ENCODE measurements around the gene TEP1. TPM values are rescaled to one million over a fixed set of nuclear protein-coding genes. Genes with fewer than 3 reads are reported as not detected.

TEP1 gene
- total RNA-seq, 2 experiments from 2014 or later: 13.4 to 26.8 TPM

GRCh38 chr14:20456971-20457370 lies 43.7 kb upstream of the TEP1 start:
- H3K9me2 ChIP-seq (ENCODE audit: insufficient read depth, low read length): no peaks in the 10 kb centered on the region
- no peak overlapping the region for H2AFZ ChIP-seq (ENCODE audit: low read length)
- peak overlapping the region; percentile 88 for H3K4me2 ChIP-seq (ENCODE audit: low read length)
- peaks cover 62% of the 10 kb centered on the region for H3K36me3 ChIP-seq (ENCODE audit: insufficient read depth, low read length)
- no peaks in the 10 kb centered on the region for H3K9me3 ChIP-seq (ENCODE audit: low read length)
- no peak for TF ChIP-seq EZH2phosphoT487 (IDR thresholded peaks at IDR 0.05; ENCODE audit: borderline replicate concordance, low read depth, low read length)
- no peak for TF ChIP-seq CTCF (conservative IDR thresholded peaks at IDR 0.05; ENCODE audit: low read length)
- no peak overlapping the region for H3K27ac ChIP-seq (ENCODE audit: low read depth, low read length, poor library complexity, severe bottlenecking)
- peak overlapping the region; percentile 99 for H3K4me3 ChIP-seq (ENCODE audit: low read depth, low read length, poor library complexity, severe bottlenecking)
- ChIA-PET CTCF (ENCODE audit: unreplicated experiment) (no interaction called here), POLR2A (interaction anchor here (0.6 to 4.4 kb wide), 5 partner anchors 11 to 813 kb away, joined by 4 to 27 read pairs (median 8); partner anchors contain the start of gene PNP)
- intact Hi-C loops (cut with micrococcal nuclease; ENCODE audit: unreplicated experiment): no loop called here
- BruUV-seq (replicated peaks): no TSS peak
- H3K4me1 ChIP-seq (ENCODE audit: insufficient read depth, low read length, poor library complexity, severe bottlenecking): peaks cover 52% of the 10 kb centered on the region
- DNase-seq (ENCODE audit: low spot score): no peak
- peaks cover 76% of the 10 kb centered on the region for H3K79me2 ChIP-seq (ENCODE audit: insufficient read depth, low read depth, low read length)
- H4K20me1 ChIP-seq (ENCODE audit: insufficient read depth, low read length): peaks cover 14% of the 10 kb centered on the region; the same call in 1 of the 2 replicates

- H3K36me3 ChIP-seq (ENCODE audit: insufficient read depth, low read length): peaks cover 73% of the 10 kb centered on the region
Observed at GRCh38 chr14:20455355-20456300, 42.3 kb upstream of the TEP1 start.

More at GRCh38 chr14:20455355-20456300, 42.3 kb upstream of the TEP1 start:
- Histone ChIP-seq H3K79me2 (ENCODE audit: insufficient read depth, low read depth, low read length) (peaks cover 71% of the 10 kb centered on the region), H4K20me1 (ENCODE audit: insufficient read depth, low read length) (peaks cover 11% of the 10 kb centered on the region; the same call in 1 of the 2 replicates), H3K4me1 (ENCODE audit: insufficient read depth, low read length, poor library complexity, severe bottlenecking) (peaks cover 50% of the 10 kb centered on the region), H3K4me3 (ENCODE audit: low read depth, low read length, poor library complexity, severe bottlenecking) (peak overlapping the region; percentile 99), H3K9me2 (ENCODE audit: insufficient read depth, low read length) (no peaks in the 10 kb centered on the region), H3K4me2 (ENCODE audit: low read length) (peak overlapping the region; percentile 88), H2AFZ (ENCODE audit: low read length) (peak overlapping the region; percentile 3; the same call in 1 of the 2 replicates), H3K9me3 (ENCODE audit: low read length) (no peaks in the 10 kb centered on the region), H3K27ac (ENCODE audit: low read depth, low read length, poor library complexity, severe bottlenecking) (peak overlapping the region; percentile 78)
- DNase-seq (ENCODE audit: low spot score): peak; percentile 27
- BruUV-seq (replicated peaks): TSS peak; percentile 88
- POLR2A ChIA-PET: interaction anchor here (0.6 to 4.4 kb wide), 17 partner anchors 10 to 158 kb away, joined by 3 to 27 read pairs (median 6); partner anchors contain the start of genes PARP2, PNP and TEP1
- intact Hi-C loops (cut with micrococcal nuclease; ENCODE audit: unreplicated experiment): loop anchor here (1.0 kb wide), 1 partner anchor 40 kb away; no protein-coding TSS in a partner anchor
- CTCF ChIA-PET (ENCODE audit: unreplicated experiment): interaction anchor here (0.7 to 1.7 kb wide), 4 partner anchors 26 to 128 kb away, joined by 3 to 7 read pairs (median 3); no protein-coding TSS in a partner anchor
- no peak for TF ChIP-seq CTCF (conservative IDR thresholded peaks at IDR 0.05; ENCODE audit: low read length)
- no peak for TF ChIP-seq EZH2phosphoT487 (IDR thresholded peaks at IDR 0.05; ENCODE audit: borderline replicate concordance, low read depth, low read length)

Measured in OCI-LY7 (cell line).